ENCODE data around the gene CDK6. TPM values are rescaled to one million over a fixed set of nuclear protein-coding genes. Genes with fewer than 3 reads are reported as not detected.

Gene CDK6
- total and polyA plus RNA-seq, 10 of the 15 experiments (the other 5 are each of a cell fraction or from before 2014, with no cell fraction given) = 8.0 to 118 (median 45.8) TPM

DNA sequence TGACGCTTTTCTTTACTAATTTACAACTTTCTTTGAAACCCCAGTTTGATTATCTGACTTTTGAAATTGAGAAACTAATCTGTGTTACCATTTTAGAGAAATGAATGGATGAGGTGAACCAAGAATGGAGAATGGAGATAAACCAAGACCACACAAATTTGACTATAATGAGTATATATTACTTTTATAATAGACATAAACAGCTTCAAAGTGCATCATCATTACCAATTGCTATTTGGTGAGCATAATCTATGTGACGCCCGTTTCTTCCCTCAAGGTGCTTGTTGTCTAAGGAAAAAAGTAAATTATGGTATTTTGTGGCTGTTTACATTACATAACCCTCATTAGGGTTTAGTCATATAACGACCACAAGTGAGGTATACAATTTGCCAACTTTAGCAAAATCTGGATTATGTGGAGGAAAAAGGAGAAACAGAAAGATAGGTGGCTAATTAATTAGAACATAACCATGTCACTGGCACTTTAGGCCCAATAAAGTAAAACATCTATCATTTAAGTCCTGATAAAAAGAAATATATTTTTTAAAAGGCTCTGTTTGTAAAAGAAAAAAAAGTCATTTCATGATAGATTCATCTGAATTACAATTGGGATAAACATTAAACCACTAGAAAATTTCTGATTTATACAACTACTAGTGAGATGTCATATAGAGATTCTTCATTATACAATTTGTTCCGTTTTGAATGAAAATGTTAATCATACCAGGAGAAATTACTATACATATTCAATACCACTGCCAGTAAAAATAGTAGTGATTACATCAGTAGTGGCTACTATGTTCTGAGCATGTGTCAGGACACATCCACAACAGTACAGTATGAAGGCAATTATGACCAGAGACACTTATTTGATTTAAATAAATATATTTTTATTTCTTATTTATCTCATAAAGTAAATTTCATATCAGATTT, 128.0 kb downstream of the CDK6 start (continued):
- TF ChIP-seq NFIC (IDR thresholded peaks at IDR 0.05; ENCODE audit: low read depth, low read length) (peak; percentile 86; the same call in 1 of the 2 replicates), IKZF2 (IDR thresholded peaks at IDR 0.05) (peak in 1 of 2 experiments; percentile 33; a peak in 1 of 4 replicates), NR2C1 (IDR thresholded peaks at IDR 0.05) (no peak), CREM (IDR thresholded peaks at IDR 0.05; ENCODE audit: low read depth) (peak; percentile 22; the same call in 1 of the 2 replicates), IKZF1 (conservative IDR thresholded peaks at IDR 0.05) (0 out of 2 replicates have a peak, but pooled peaks have one; percentile 26), ETV6 (conservative IDR thresholded peaks at IDR 0.05 in 1 of 2, IDR thresholded peaks at IDR 0.05 in 1 of 2; ENCODE audit: borderline replicate concordance in 1 of 2, low read depth in 1 of 2) (no peak), ZNF622 (IDR thresholded peaks at IDR 0.05) (no peak)

DNA sequence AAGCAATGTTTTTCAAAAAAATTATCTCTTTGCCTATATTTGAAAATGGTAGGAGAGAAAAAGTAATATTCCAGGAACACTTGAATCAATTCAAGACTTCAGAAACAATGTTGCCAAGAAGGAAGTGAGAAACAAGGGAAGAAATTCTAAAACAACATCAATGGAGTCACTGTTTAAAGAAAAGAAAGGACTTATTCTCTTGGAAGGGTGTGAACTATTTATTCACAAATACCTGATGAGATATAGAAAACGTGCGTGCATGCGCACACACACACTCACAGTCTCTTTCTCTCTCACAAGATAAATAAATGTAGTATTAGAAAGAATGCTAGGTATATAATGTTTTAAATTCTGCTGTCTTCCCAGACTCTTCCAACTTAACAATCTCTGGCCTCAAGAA, 128.9 kb downstream of the CDK6 start:
- ATAC-seq = no peak
- peaks cover 0 to 1% of the 10 kb centered on the region in 2 experiments; a peak in 3 of 4 replicates for H3K36me3 ChIP-seq (ENCODE audit: control insufficient read depth in 2 of 2, insufficient read depth in 2 of 2, low read length in 1 of 2)
- intact Hi-C loops (cut with micrococcal nuclease; ENCODE audit: unreplicated experiment) = loop anchor here (5.0 kb wide), 2 partner anchors 105 to 125 kb away; no protein-coding TSS in a partner anchor
- no peak overlapping the region for H3K27ac ChIP-seq (ENCODE audit: control insufficient read depth, insufficient read depth)
- ChIA-PET CTCF (no interaction called here), SMC1A (ENCODE audit: uncharacterized antibody, unreplicated experiment) (no interaction called here), RAD21 (ENCODE audit: unreplicated experiment) (no interaction called here), POLR2A (no interaction called here)
- no peak for FAIRE-seq
- no peak overlapping the region for H3K9ac ChIP-seq (ENCODE audit: control insufficient read depth, insufficient read depth, low read length)
- H3K27me3 ChIP-seq (replicated peaks in 1 of 2; ENCODE audit: control insufficient read depth in 2 of 2, insufficient read depth in 2 of 2, low read length in 1 of 2) = no peaks in the 10 kb centered on the region
- in situ Hi-C loops (cut with MboI) = no loop called here
- TF ChIP-seq HDAC2 (IDR thresholded peaks at IDR 0.05) (no peak), KAT2A (conservative IDR thresholded peaks at IDR 0.05; ENCODE audit: control insufficient read depth, low read depth, low read length) (no peak)
- H3K9me3 ChIP-seq (replicated peaks; ENCODE audit: control insufficient read depth, insufficient read depth, low read length) = peaks cover 2% of the 10 kb centered on the region; the same call in 2 of the 3 replicates
- H2AFZ ChIP-seq (ENCODE audit: control insufficient read depth, low read depth, low read length) = no peak overlapping the region
- H4K20me1 ChIP-seq (ENCODE audit: control insufficient read depth, insufficient read depth) = no peaks in the 10 kb centered on the region
- WGBS (ENCODE audit: insufficient coverage, insufficient replicate concordance, low lambda C conversion rate, missing lambda C conversion rate) = 100% methylated on average over 3 of the region's 3 CpGs
- peaks cover 5% of the 10 kb centered on the region; the same call in 1 of the 2 replicates for H3K4me1 ChIP-seq (ENCODE audit: control insufficient read depth, insufficient read depth, low read length)
- no TSS peak for BruUV-seq (replicated peaks)
- H3K79me2 ChIP-seq (ENCODE audit: control insufficient read depth, insufficient read depth, low read length) = no peaks in the 10 kb centered on the region
- H3K4me2 ChIP-seq (ENCODE audit: control insufficient read depth, insufficient read depth) = no peak overlapping the region
- DNase-seq (ENCODE audit: low read depth, low spot score) = no peak
- no peak overlapping the region for H3K4me3 ChIP-seq

Data from GM12878 (cell line).